MCF 10A (cell line): Measurements from ENCODE around the gene ACKR4. TPM values are rescaled to one million over a fixed set of nuclear protein-coding genes. Genes with fewer than 3 reads are reported as not detected.

ENCODE experiments used
- BruUV-seq: library from RNA; stranded (reverse); fragments of 400-500 nt; replicated peaks from 2 replicates; lab custom pipeline; 2021; lab: Mats Ljungman, UMichigan
- CTCF ChIA-PET: fragments of 300-600 bp; sonication (Branson Sonifier 250); formaldehyde crosslinking; extraction: SDS; loops from one replicate; lab custom pipeline; 2021; ENCODE audit warnings: antibody characterized with exemption, inconsistent platforms; lab: Yijun Ruan, JAX
- POLR2A ChIA-PET: fragments of 300-600, 350-650 bp; sonication (Branson Sonifier 250); formaldehyde crosslinking; extraction: SDS; loops from one replicate; lab custom pipeline; 2020; ENCODE audit warnings: antibody characterized with exemption, inconsistent platforms; lab: Yijun Ruan, JAX
- DNase-seq: peaks from one replicate; pipeline ENCODE4 v3.0.0-alpha.2; 2018; ENCODE audit not compliant: unreplicated experiment
- H3K27ac Mint-ChIP-seq: one replicate; pipeline ENCODE4 v1.8.0; 2022; ENCODE audit warnings: mild to moderate bottlenecking, low read depth, mixed read lengths; ENCODE audit not compliant: unreplicated experiment
- H3K27me3 Mint-ChIP-seq: one replicate; pipeline ENCODE4 v1.8.0; 2022; ENCODE audit warnings: mixed read lengths; ENCODE audit not compliant: insufficient read depth, unreplicated experiment
- H3K36me3 Mint-ChIP-seq: one replicate; pipeline ENCODE4 v1.8.0; 2022; ENCODE audit warnings: mild to moderate bottlenecking, moderate library complexity, mixed read lengths; ENCODE audit not compliant: insufficient read depth, unreplicated experiment
- H3K4me1 Mint-ChIP-seq: one replicate; pipeline ENCODE4 v1.8.0; 2022; ENCODE audit warnings: mixed read lengths; ENCODE audit not compliant: insufficient read depth, unreplicated experiment
- H3K4me3 Mint-ChIP-seq: one replicate; pipeline ENCODE4 v1.8.0; 2022; ENCODE audit warnings: mild to moderate bottlenecking, moderate library complexity, mixed read lengths; ENCODE audit not compliant: unreplicated experiment
- H3K9me3 Mint-ChIP-seq: one replicate; pipeline ENCODE4 v1.8.0; 2022; ENCODE audit warnings: mixed read lengths; ENCODE audit not compliant: unreplicated experiment
- CTCF ChIP-seq: fragments of 200-600 bp; IDR thresholded peaks from one replicate; pipeline ENCODE4 v1.8.0; 2022; ENCODE audit warnings: antibody characterized with exemption, mild to moderate bottlenecking; ENCODE audit not compliant: unreplicated experiment
- intact Hi-C: fragments of 100-400 bp; cut with micrococcal nuclease; formaldehyde crosslinking; loops from 2 replicates; pipeline ENCODE4 v1.14.1; 2022
- total RNA-seq: library from RNA; stranded (reverse); gene quantifications from 2 replicates; pipeline ENCODE4 v1.2.3, GENCODE V29; 2022

ACKR4 gene
- total RNA-seq, 1 experiment from 2014 or later: not detected

GRCh38 chr3:132556508-132557159 is 40.4 kb upstream of the ACKR4 start:
- DNase-seq: no peak
- H3K27ac Mint-ChIP-seq: no peak overlapping the region
- H3K4me1 Mint-ChIP-seq: no peaks in the 10 kb centered on the region

GRCh38 chr3:132561003-132561402 is 36.1 kb upstream of the ACKR4 start:
- intact Hi-C loops: no loop called here
- Mint-ChIP-seq H3K4me3 (no peak overlapping the region), H3K27ac (no peak overlapping the region), H3K36me3 (peaks cover 20% of the 10 kb centered on the region), H3K9me3 (no peaks in the 10 kb centered on the region), H3K4me1 (no peaks in the 10 kb centered on the region), H3K27me3 (no peaks in the 10 kb centered on the region)
- ChIA-PET CTCF (interaction anchor here (0.7 kb wide), 1 partner anchor 1698 kb away, joined by 3 read pairs; no protein-coding TSS in a partner anchor), POLR2A (interaction anchor here (1.1 kb wide), 1 partner anchor 36 kb away, joined by 4 read pairs; the partner anchor contains the start of gene ACKR4)
- BruUV-seq: no TSS peak
- no peak for TF ChIP-seq CTCF
- no peak for DNase-seq

More at GRCh38 chr3:132556508-132557159, 40.4 kb upstream of the ACKR4 start:
- Mint-ChIP-seq H3K36me3 (peaks cover 10% of the 10 kb centered on the region), H3K4me3 (no peak overlapping the region), H3K27me3 (no peaks in the 10 kb centered on the region), H3K9me3 (no peaks in the 10 kb centered on the region)
- POLR2A ChIA-PET: no interaction called here
- no peak for TF ChIP-seq CTCF
- no TSS peak for BruUV-seq
- CTCF ChIA-PET: interaction anchor here (0.6 kb wide), 1 partner anchor 21 kb away, joined by 3 read pairs; no protein-coding TSS in a partner anchor
- intact Hi-C loops: no loop called here

GRCh38 chr3:132563420-132564069 is 33.5 kb upstream of the ACKR4 start:
- no peaks in the 10 kb centered on the region for H3K9me3 Mint-ChIP-seq
- TF ChIP-seq CTCF: no peak
- ChIA-PET POLR2A (no interaction called here), CTCF (no interaction called here)
- no TSS peak for BruUV-seq
- H3K36me3 Mint-ChIP-seq: peaks cover 14% of the 10 kb centered on the region
- no peak overlapping the region for H3K27ac Mint-ChIP-seq
- no peaks in the 10 kb centered on the region for H3K27me3 Mint-ChIP-seq
- intact Hi-C loops: no loop called here
- no peaks in the 10 kb centered on the region for H3K4me1 Mint-ChIP-seq
- DNase-seq: no peak
- H3K4me3 Mint-ChIP-seq: no peak overlapping the region

- Mint-ChIP-seq H3K36me3 (peaks cover 13% of the 10 kb centered on the region), H3K4me1 (no peaks in the 10 kb centered on the region), H3K27me3 (no peaks in the 10 kb centered on the region), H3K9me3 (no peaks in the 10 kb centered on the region), H3K4me3 (no peak overlapping the region), H3K27ac (no peak overlapping the region)
- POLR2A ChIA-PET: no interaction called here
- BruUV-seq: no TSS peak
- CTCF ChIA-PET: no interaction called here
- intact Hi-C loops: no loop called here
- DNase-seq: no peak
- TF ChIP-seq CTCF: no peak
Observed at GRCh38 chr3:132564070-132564465, 33.0 kb upstream of the ACKR4 start.
